Chondrocyte (in vitro differentiated cells): ENCODE data around the gene C18orf54. TPM values are rescaled to one million over a fixed set of nuclear protein-coding genes. Genes with fewer than 3 reads are reported as not detected.

Experiments
- DNase-seq: peaks from one replicate; pipeline ENCODE4 v3.0.0; 2021; ENCODE audit warnings: mixed read lengths, low spot score
- H3K27ac Mint-ChIP-seq: one replicate; pipeline ENCODE4 v1.8.0; 2021; ENCODE audit warnings: mild to moderate bottlenecking, moderate library complexity, mixed read lengths; ENCODE audit not compliant: unreplicated experiment
- H3K27me3 Mint-ChIP-seq: 2 replicates; pipeline ENCODE4 v1.8.0; 2021; ENCODE audit warnings: low read depth, mixed read lengths
- H3K36me3 Mint-ChIP-seq: 2 replicates; pipeline ENCODE4 v1.8.0; 2021; ENCODE audit warnings: low read depth, mixed read lengths
- H3K4me1 Mint-ChIP-seq: 2 replicates; pipeline ENCODE4 v1.8.0; 2021; ENCODE audit warnings: low read depth, mild to moderate bottlenecking, mixed read lengths
- H3K4me3 Mint-ChIP-seq: one replicate; pipeline ENCODE4 v1.8.0; 2021; ENCODE audit warnings: mild to moderate bottlenecking, moderate library complexity, mixed read lengths; ENCODE audit not compliant: unreplicated experiment
- H3K9me3 Mint-ChIP-seq: 2 replicates; pipeline ENCODE4 v1.8.0; 2021; ENCODE audit warnings: low read depth, mixed read lengths
- CTCF ChIP-seq: fragments of 200-600 bp; sonication (generic); IDR thresholded peaks from 2 replicates; pipeline ENCODE4 v1.5.0; 2021; ENCODE audit warnings: antibody characterized with exemption, mild to moderate bottlenecking, moderate library complexity
- total RNA-seq: library from RNA; stranded (reverse); gene quantifications from 3 replicates; pipeline ENCODE4 v1.2.1, GENCODE V29; 2021

Gene C18orf54
- total RNA-seq, 1 donor from 2014 or later: 4.3 TPM

GRCh38 chr18:54416436-54416835, 58.7 kb downstream of the C18orf54 start:
- DNase-seq: no peak
- H3K27me3 Mint-ChIP-seq: peaks cover 7% of the 10 kb centered on the region
- peaks cover 26% of the 10 kb centered on the region for H3K4me1 Mint-ChIP-seq
- peak; percentile 17 for TF ChIP-seq CTCF
- peak overlapping the region; percentile 70 for H3K27ac Mint-ChIP-seq
- no peaks in the 10 kb centered on the region for H3K36me3 Mint-ChIP-seq
- peak overlapping the region; percentile 26 for H3K4me3 Mint-ChIP-seq
- H3K9me3 Mint-ChIP-seq: no peaks in the 10 kb centered on the region

- Mint-ChIP-seq H3K27ac (no peak overlapping the region), H3K27me3 (peaks cover 25% of the 10 kb centered on the region), H3K4me3 (no peak overlapping the region), H3K4me1 (no peaks in the 10 kb centered on the region), H3K9me3 (no peaks in the 10 kb centered on the region), H3K36me3 (no peaks in the 10 kb centered on the region)
- DNase-seq: no peak
- no peak for TF ChIP-seq CTCF
These were observed 66.1 kb downstream of the C18orf54 start for GRCh38 chr18:54423831-54424230.

GRCh38 chr18:54426085-54426665, 68.5 kb downstream of the C18orf54 start:
- peaks cover 30% of the 10 kb centered on the region for H3K27me3 Mint-ChIP-seq
- H3K27ac Mint-ChIP-seq: no peak overlapping the region
- no peak for DNase-seq
- no peaks in the 10 kb centered on the region for H3K9me3 Mint-ChIP-seq
- H3K36me3 Mint-ChIP-seq: no peaks in the 10 kb centered on the region
- no peak for TF ChIP-seq CTCF
- H3K4me1 Mint-ChIP-seq: no peaks in the 10 kb centered on the region
- no peak overlapping the region for H3K4me3 Mint-ChIP-seq

Other genes starting within 250 kb of the C18orf54 start
- 51.2 to 54.8 TPM (median 52.2 TPM) in 3 replicates for gene MBD2, start 133.2 kb upstream of the C18orf54 start, total RNA-seq
- 29.0 to 30.1 TPM (median 29.2 TPM) in 3 replicates for gene POLI, start 88.4 kb upstream of the C18orf54 start, total RNA-seq
- gene STARD6, start within 50 bp of the C18orf54 start, total RNA-seq: not detected in 3 replicates
- gene DYNAP, start 233.3 kb downstream of the C18orf54 start, total RNA-seq: not detected in 3 replicates